ENCODE results near the gene B3GALNT1.
A peak's percentile ranks its signal among the peaks of the same experiment; 100 is the strongest.

B3GALNT1 gene

DNA sequence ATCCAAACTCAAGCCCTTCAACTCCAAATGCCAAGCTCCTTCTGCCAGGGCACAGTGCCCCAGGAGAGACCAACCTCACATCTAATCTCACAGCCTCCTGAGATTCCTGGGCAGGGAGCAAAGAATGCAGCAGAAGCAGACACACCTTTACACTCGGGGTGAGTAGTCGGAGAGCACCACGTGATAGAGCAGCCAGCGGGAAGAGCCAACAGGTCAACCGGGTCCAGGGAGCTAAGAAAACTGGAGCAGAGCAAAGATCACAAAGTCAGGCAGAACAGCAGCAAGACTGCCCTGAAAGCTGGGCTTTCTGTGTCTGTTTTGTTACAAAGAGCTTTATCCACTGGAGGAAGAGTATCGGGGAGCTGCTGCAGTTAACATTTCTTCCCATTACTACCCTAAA is 4.2 kb downstream of the B3GALNT1 start:
- no peak overlapping the region for H2BK5ac ChIP-seq (ENCODE audit: low read depth, low read length, poor library complexity, severe bottlenecking)
- H3K4me3 ChIP-seq (ENCODE audit: insufficient read depth in 1 of 2, low read depth in 1 of 2, low read length in 2 of 2): no peak overlapping the region
- no peak overlapping the region for H2AFZ ChIP-seq (ENCODE audit: low read depth, low read length)
- no peak overlapping the region for H4K8ac ChIP-seq (ENCODE audit: low read length)
- no peaks in the 10 kb centered on the region for H3K79me1 ChIP-seq (replicated peaks; ENCODE audit: low read length, poor library complexity, severe bottlenecking)
- no peak overlapping the region for H4K91ac ChIP-seq (ENCODE audit: low read length)
- no peak overlapping the region for H3K27ac ChIP-seq (ENCODE audit: low read length, poor library complexity, severe bottlenecking)
- no peak overlapping the region for H3K14ac ChIP-seq (ENCODE audit: low read length in 2 of 2)
- H2BK15ac ChIP-seq (ENCODE audit: low read depth, poor library complexity, severe bottlenecking): no peak overlapping the region
- no peak overlapping the region for H3K23ac ChIP-seq (ENCODE audit: low read length in 2 of 2)
- no peak overlapping the region for H2BK12ac ChIP-seq (ENCODE audit: low read length in 2 of 2)
- H3K4ac ChIP-seq (ENCODE audit: low read depth in 1 of 2, low read length in 2 of 2): peak overlapping the region in 1 of 2 experiments; percentile 24
- peaks cover 5% of the 10 kb centered on the region for H3K4me1 ChIP-seq (ENCODE audit: control insufficient read depth, insufficient read depth, low read depth, low read length)
- no peak overlapping the region for H3K4me2 ChIP-seq (ENCODE audit: low read length, poor library complexity, severe bottlenecking)
- no peaks in the 10 kb centered on the region for H3K9me3 ChIP-seq (ENCODE audit: control insufficient read depth, low read length)
- H2BK120ac ChIP-seq (ENCODE audit: low read depth, low read length): no peak overlapping the region
- H3K27me3 ChIP-seq (ENCODE audit: control insufficient read depth in 1 of 2, insufficient read depth in 1 of 2, low read length in 2 of 2): no peaks in the 10 kb centered on the region
- no peak overlapping the region for H3K9ac ChIP-seq (ENCODE audit: low read length)
- no peak for DNase-seq
- H3K36me3 ChIP-seq (ENCODE audit: control insufficient read depth in 1 of 2, insufficient read depth in 2 of 2, low read depth in 1 of 2, low read length in 2 of 2): peaks cover 0 to 42% of the 10 kb centered on the region in 2 experiments
- H3K18ac ChIP-seq (ENCODE audit: low read depth in 1 of 2, low read length in 2 of 2): no peak overlapping the region
- H2AK5ac ChIP-seq (ENCODE audit: low read length, severe bottlenecking): no peak overlapping the region
- WGBS: 98% methylated on average over 5 of the region's 6 CpGs

DNA sequence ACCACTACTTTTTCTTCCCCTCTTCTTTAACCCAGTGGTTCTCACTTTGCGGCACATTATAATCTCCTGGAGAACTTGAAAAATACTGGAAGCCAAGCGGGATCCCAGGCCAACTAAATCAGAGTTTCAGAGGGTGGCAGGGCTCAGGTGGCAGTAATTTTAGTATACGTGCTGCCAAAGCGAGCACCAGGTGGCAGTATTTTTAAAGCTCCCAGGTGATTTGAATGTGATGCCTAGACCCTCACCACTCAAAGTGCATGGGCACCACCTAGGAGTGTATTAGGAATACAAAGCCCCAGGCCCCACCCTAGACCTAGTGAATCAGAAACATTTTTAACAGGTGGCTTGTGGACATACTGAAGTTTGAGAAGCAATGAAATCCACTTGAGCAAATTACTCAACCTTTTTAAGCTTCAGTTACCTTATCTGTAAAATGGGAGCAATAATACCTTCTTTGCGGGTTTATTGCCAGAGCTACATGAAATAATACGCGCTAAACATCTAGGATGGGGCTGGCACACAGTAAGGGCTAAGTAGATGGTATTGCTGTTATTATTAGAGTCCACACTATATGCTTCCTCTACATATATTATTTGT is 8.3 kb downstream of the B3GALNT1 start:
- Histone ChIP-seq H2BK120ac (ENCODE audit: low read depth, low read length) (no peak overlapping the region), H3K18ac (ENCODE audit: low read depth in 1 of 2, low read length in 2 of 2) (no peak overlapping the region), H3K27me3 (ENCODE audit: control insufficient read depth in 1 of 2, insufficient read depth in 1 of 2, low read length in 2 of 2) (no peaks in the 10 kb centered on the region), H3K9me3 (ENCODE audit: control insufficient read depth, low read length) (no peaks in the 10 kb centered on the region), H3K4me2 (ENCODE audit: low read length, poor library complexity, severe bottlenecking) (no peak overlapping the region), H3K4me1 (ENCODE audit: control insufficient read depth, insufficient read depth, low read depth, low read length) (no peaks in the 10 kb centered on the region), H3K36me3 (ENCODE audit: control insufficient read depth in 1 of 2, insufficient read depth in 2 of 2, low read depth in 1 of 2, low read length in 2 of 2) (peaks cover 0 to 38% of the 10 kb centered on the region in 2 experiments), H3K4me3 (ENCODE audit: insufficient read depth in 1 of 2, low read depth in 1 of 2, low read length in 2 of 2) (no peak overlapping the region), H3K23ac (ENCODE audit: low read length in 2 of 2) (no peak overlapping the region), H3K27ac (ENCODE audit: low read length, poor library complexity, severe bottlenecking) (no peak overlapping the region), H2AFZ (ENCODE audit: low read depth, low read length) (no peak overlapping the region), H3K9ac (ENCODE audit: low read length) (no peak overlapping the region), H2AK5ac (ENCODE audit: low read length, severe bottlenecking) (no peak overlapping the region), H4K8ac (ENCODE audit: low read length) (no peak overlapping the region), H3K14ac (ENCODE audit: low read length in 2 of 2) (no peak overlapping the region), H2BK12ac (ENCODE audit: low read length in 2 of 2) (no peak overlapping the region), H3K79me1 (replicated peaks; ENCODE audit: low read length, poor library complexity, severe bottlenecking) (no peaks in the 10 kb centered on the region), H3K4ac (ENCODE audit: low read depth in 1 of 2, low read length in 2 of 2) (no peak overlapping the region), H4K91ac (ENCODE audit: low read length) (no peak overlapping the region), H2BK15ac (ENCODE audit: low read depth, poor library complexity, severe bottlenecking) (no peak overlapping the region), H2BK5ac (ENCODE audit: low read depth, low read length, poor library complexity, severe bottlenecking) (no peak overlapping the region)
- DNase-seq: peak; percentile 28
- WGBS: 94% methylated on average over 7 of the region's 7 CpGs

- Histone ChIP-seq H2AK5ac (ENCODE audit: low read length, severe bottlenecking) (no peak overlapping the region), H3K4me2 (ENCODE audit: low read length, poor library complexity, severe bottlenecking) (no peak overlapping the region), H3K27me3 (ENCODE audit: control insufficient read depth in 1 of 2, insufficient read depth in 1 of 2, low read length in 2 of 2) (no peaks in the 10 kb centered on the region), H3K4me1 (ENCODE audit: control insufficient read depth, insufficient read depth, low read depth, low read length) (no peaks in the 10 kb centered on the region), H2BK15ac (ENCODE audit: low read depth, poor library complexity, severe bottlenecking) (no peak overlapping the region), H3K36me3 (ENCODE audit: control insufficient read depth in 1 of 2, insufficient read depth in 2 of 2, low read depth in 1 of 2, low read length in 2 of 2) (peaks cover 0 to 12% of the 10 kb centered on the region in 2 experiments), H4K8ac (ENCODE audit: low read length) (no peak overlapping the region), H4K91ac (ENCODE audit: low read length) (no peak overlapping the region), H2BK12ac (ENCODE audit: low read length in 2 of 2) (no peak overlapping the region), H2AFZ (ENCODE audit: low read depth, low read length) (no peak overlapping the region), H3K23ac (ENCODE audit: low read length in 2 of 2) (no peak overlapping the region), H2BK5ac (ENCODE audit: low read depth, low read length, poor library complexity, severe bottlenecking) (no peak overlapping the region), H3K79me1 (replicated peaks; ENCODE audit: low read length, poor library complexity, severe bottlenecking) (no peaks in the 10 kb centered on the region), H3K18ac (ENCODE audit: low read depth in 1 of 2, low read length in 2 of 2) (no peak overlapping the region), H3K4ac (ENCODE audit: low read depth in 1 of 2, low read length in 2 of 2) (no peak overlapping the region), H3K4me3 (ENCODE audit: insufficient read depth in 1 of 2, low read depth in 1 of 2, low read length in 2 of 2) (no peak overlapping the region), H3K9ac (ENCODE audit: low read length) (no peak overlapping the region), H3K27ac (ENCODE audit: low read length, poor library complexity, severe bottlenecking) (no peak overlapping the region), H3K14ac (ENCODE audit: low read length in 2 of 2) (no peak overlapping the region), H3K9me3 (ENCODE audit: control insufficient read depth, low read length) (no peaks in the 10 kb centered on the region), H2BK120ac (ENCODE audit: low read depth, low read length) (no peak overlapping the region)
- DNase-seq: no peak
Observed at GRCh38 chr3:161093895-161094294, 11.3 kb downstream of the B3GALNT1 start.

DNA sequence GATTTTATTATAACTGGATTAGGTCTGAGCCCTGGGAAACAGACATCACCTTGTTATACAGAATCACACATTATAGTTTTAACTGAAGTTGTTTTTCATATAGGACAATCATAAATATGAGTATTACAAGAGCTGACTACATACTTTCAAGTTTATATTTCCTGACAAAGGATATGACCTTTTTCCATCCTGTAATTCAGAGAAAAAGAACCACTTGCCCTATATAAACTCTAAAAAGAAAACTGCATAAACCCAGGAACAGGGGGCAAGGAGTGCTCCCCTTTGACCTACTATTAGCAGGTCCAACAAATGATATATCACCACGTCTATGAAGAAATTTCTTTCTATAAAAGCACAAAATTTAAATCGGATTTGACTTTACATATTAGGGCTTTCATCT is 20.9 kb downstream of the B3GALNT1 start:
- WGBS: 100% methylated on average over 2 of the region's 2 CpGs
- Histone ChIP-seq H2AFZ (ENCODE audit: low read depth, low read length) (no peak overlapping the region), H3K9ac (ENCODE audit: low read length) (no peak overlapping the region), H2BK12ac (ENCODE audit: low read length in 2 of 2) (no peak overlapping the region), H4K91ac (ENCODE audit: low read length) (no peak overlapping the region), H4K8ac (ENCODE audit: low read length) (no peak overlapping the region), H3K4me3 (ENCODE audit: insufficient read depth in 1 of 2, low read depth in 1 of 2, low read length in 2 of 2) (no peak overlapping the region), H3K4ac (ENCODE audit: low read depth in 1 of 2, low read length in 2 of 2) (no peak overlapping the region), H2BK15ac (ENCODE audit: low read depth, poor library complexity, severe bottlenecking) (no peak overlapping the region), H3K9me3 (ENCODE audit: control insufficient read depth, low read length) (no peaks in the 10 kb centered on the region), H3K23ac (ENCODE audit: low read length in 2 of 2) (no peak overlapping the region), H3K4me2 (ENCODE audit: low read length, poor library complexity, severe bottlenecking) (no peak overlapping the region), H3K4me1 (ENCODE audit: control insufficient read depth, insufficient read depth, low read depth, low read length) (no peaks in the 10 kb centered on the region), H2BK120ac (ENCODE audit: low read depth, low read length) (no peak overlapping the region), H3K36me3 (ENCODE audit: control insufficient read depth in 1 of 2, insufficient read depth in 2 of 2, low read depth in 1 of 2, low read length in 2 of 2) (peaks cover 0 to 46% of the 10 kb centered on the region in 2 experiments), H2BK5ac (ENCODE audit: low read depth, low read length, poor library complexity, severe bottlenecking) (no peak overlapping the region), H3K14ac (ENCODE audit: low read length in 2 of 2) (no peak overlapping the region), H3K27ac (ENCODE audit: low read length, poor library complexity, severe bottlenecking) (no peak overlapping the region), H2AK5ac (ENCODE audit: low read length, severe bottlenecking) (no peak overlapping the region), H3K18ac (ENCODE audit: low read depth in 1 of 2, low read length in 2 of 2) (no peak overlapping the region), H3K27me3 (ENCODE audit: control insufficient read depth in 1 of 2, insufficient read depth in 1 of 2, low read length in 2 of 2) (no peaks in the 10 kb centered on the region), H3K79me1 (replicated peaks; ENCODE audit: low read length, poor library complexity, severe bottlenecking) (no peaks in the 10 kb centered on the region)
- DNase-seq: no peak
